ENCODE measurements around the gene INCENP.

The INCENP gene

GRCh38 chr11:62129590-62130282 is 5.9 kb downstream of the INCENP start:
- DNase-seq (no peak), ATAC-seq (ENCODE audit: insufficient read depth, low read depth) (no peak)
- peaks cover 92% of the 10 kb centered on the region for H3K36me3 ChIP-seq (ENCODE audit: insufficient read depth, low read length)
- H3K4me2 ChIP-seq (ENCODE audit: insufficient read depth, low read length) = peak overlapping the region; percentile 36
- H3K79me2 ChIP-seq (ENCODE audit: insufficient read depth, low read length) = peaks cover 99% of the 10 kb centered on the region
- TF ChIP-seq CTCF (IDR thresholded peaks at IDR 0.05; ENCODE audit: borderline replicate concordance, extremely low read depth, low read length, poor library complexity, severe bottlenecking) = no peak
- TF ChIP-seq EZH2 (IDR thresholded peaks at IDR 0.05; ENCODE audit: borderline replicate concordance, low read depth, low read length, severe bottlenecking) = no peak
- no peak overlapping the region for H2AFZ ChIP-seq (ENCODE audit: low read depth, low read length)
- H3K27ac ChIP-seq (ENCODE audit: low read length) = no peak overlapping the region
- no peak overlapping the region for H3K4me3 ChIP-seq (ENCODE audit: low read depth in 1 of 2, low read length in 2 of 2)
- no peaks in the 10 kb centered on the region for H3K9me3 ChIP-seq (ENCODE audit: insufficient read depth, low read length, severe bottlenecking)
- peaks cover 57% of the 10 kb centered on the region for H3K4me1 ChIP-seq (ENCODE audit: insufficient read depth, low read length)
- no peak overlapping the region for H3K9ac ChIP-seq (ENCODE audit: low read depth, low read length)
- H4K20me1 ChIP-seq (ENCODE audit: insufficient read depth, low read length) = peaks cover 94% of the 10 kb centered on the region
- no peaks in the 10 kb centered on the region for H3K27me3 ChIP-seq (ENCODE audit: insufficient read depth, low read length, poor library complexity)

- Histone ChIP-seq H4K20me1 (ENCODE audit: insufficient read depth, low read length) (peaks cover 89% of the 10 kb centered on the region), H3K4me3 (ENCODE audit: low read depth in 1 of 2, low read length in 2 of 2) (no peak overlapping the region), H2AFZ (ENCODE audit: low read depth, low read length) (no peak overlapping the region), H3K27me3 (ENCODE audit: insufficient read depth, low read length, poor library complexity) (no peaks in the 10 kb centered on the region), H3K4me2 (ENCODE audit: insufficient read depth, low read length) (peak overlapping the region; percentile 29; the same call in 1 of the 2 replicates), H3K27ac (ENCODE audit: low read length) (no peak overlapping the region), H3K79me2 (ENCODE audit: insufficient read depth, low read length) (peaks cover 99% of the 10 kb centered on the region), H3K4me1 (ENCODE audit: insufficient read depth, low read length) (peaks cover 49% of the 10 kb centered on the region), H3K9ac (ENCODE audit: low read depth, low read length) (no peak overlapping the region), H3K36me3 (ENCODE audit: insufficient read depth, low read length) (peaks cover 96% of the 10 kb centered on the region), H3K9me3 (ENCODE audit: insufficient read depth, low read length, severe bottlenecking) (no peaks in the 10 kb centered on the region)
- TF ChIP-seq EZH2 (IDR thresholded peaks at IDR 0.05; ENCODE audit: borderline replicate concordance, low read depth, low read length, severe bottlenecking) = no peak
- TF ChIP-seq CTCF (IDR thresholded peaks at IDR 0.05; ENCODE audit: borderline replicate concordance, extremely low read depth, low read length, poor library complexity, severe bottlenecking) = no peak
- DNase-seq = no peak
- no peak for ATAC-seq (ENCODE audit: insufficient read depth, low read depth)
These were observed 6.7 kb downstream of the INCENP start for GRCh38 chr11:62130283-62131169.

- DNase-seq = no peak
- Histone ChIP-seq H3K9me3 (ENCODE audit: insufficient read depth, low read length, severe bottlenecking) (no peaks in the 10 kb centered on the region), H3K4me3 (ENCODE audit: low read depth in 1 of 2, low read length in 2 of 2) (no peak overlapping the region), H3K4me1 (ENCODE audit: insufficient read depth, low read length) (peaks cover 43% of the 10 kb centered on the region), H4K20me1 (ENCODE audit: insufficient read depth, low read length) (peaks cover 85% of the 10 kb centered on the region), H3K36me3 (ENCODE audit: insufficient read depth, low read length) (peaks cover 94% of the 10 kb centered on the region), H2AFZ (ENCODE audit: low read depth, low read length) (no peak overlapping the region), H3K79me2 (ENCODE audit: insufficient read depth, low read length) (peaks cover 99% of the 10 kb centered on the region), H3K9ac (ENCODE audit: low read depth, low read length) (no peak overlapping the region), H3K4me2 (ENCODE audit: insufficient read depth, low read length) (0 out of 2 replicates have a peak overlapping the region, but pooled peaks have one; percentile 31), H3K27ac (ENCODE audit: low read length) (no peak overlapping the region), H3K27me3 (ENCODE audit: insufficient read depth, low read length, poor library complexity) (no peaks in the 10 kb centered on the region)
- TF ChIP-seq EZH2 (IDR thresholded peaks at IDR 0.05; ENCODE audit: borderline replicate concordance, low read depth, low read length, severe bottlenecking) (no peak), CTCF (IDR thresholded peaks at IDR 0.05; ENCODE audit: borderline replicate concordance, extremely low read depth, low read length, poor library complexity, severe bottlenecking) (no peak)
- no peak for ATAC-seq (ENCODE audit: insufficient read depth, low read depth)
These were observed 7.3 kb downstream of the INCENP start for GRCh38 chr11:62131170-62131464.
